ENCODE results near the gene SNTB2. TPM values are rescaled to one million over a fixed set of nuclear protein-coding genes. Genes with fewer than 3 reads are reported as not detected.

SNTB2 gene
- total and polyA plus RNA-seq, 2 of the 13 experiments (the other 11 are each of a cell fraction or from before 2014, with no cell fraction given), result 11.5 to 19.2 TPM

DNA sequence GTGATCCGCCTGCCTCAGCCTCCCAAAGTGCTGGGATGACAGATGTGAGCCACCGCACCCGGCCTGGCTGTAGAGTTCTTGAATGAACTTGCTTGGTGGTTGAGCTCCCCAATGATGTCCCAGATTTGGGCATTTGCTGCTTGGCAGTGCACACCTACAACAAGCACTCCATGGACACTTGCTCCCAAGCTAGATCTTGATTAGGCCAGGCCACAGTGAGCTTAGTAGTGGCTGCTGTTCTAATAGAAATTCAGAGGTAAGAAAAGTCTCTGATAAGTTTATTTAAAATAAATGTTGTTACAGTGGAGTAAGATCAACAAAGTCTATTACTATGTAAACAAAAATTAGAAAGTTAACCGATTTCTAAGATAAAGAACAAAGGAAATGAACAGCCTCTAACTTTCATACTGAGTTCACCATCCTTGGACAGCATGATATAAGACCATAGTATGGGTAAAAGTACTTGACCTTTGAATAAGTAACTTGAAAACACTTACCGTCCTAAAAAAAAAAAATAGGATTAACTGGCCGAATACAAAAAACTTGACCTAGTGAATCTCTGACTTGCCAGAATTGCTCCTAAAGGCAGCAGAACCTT lies 163.7 kb downstream of the SNTB2 start (continued):
- TF ChIP-seq, protein P1, sequence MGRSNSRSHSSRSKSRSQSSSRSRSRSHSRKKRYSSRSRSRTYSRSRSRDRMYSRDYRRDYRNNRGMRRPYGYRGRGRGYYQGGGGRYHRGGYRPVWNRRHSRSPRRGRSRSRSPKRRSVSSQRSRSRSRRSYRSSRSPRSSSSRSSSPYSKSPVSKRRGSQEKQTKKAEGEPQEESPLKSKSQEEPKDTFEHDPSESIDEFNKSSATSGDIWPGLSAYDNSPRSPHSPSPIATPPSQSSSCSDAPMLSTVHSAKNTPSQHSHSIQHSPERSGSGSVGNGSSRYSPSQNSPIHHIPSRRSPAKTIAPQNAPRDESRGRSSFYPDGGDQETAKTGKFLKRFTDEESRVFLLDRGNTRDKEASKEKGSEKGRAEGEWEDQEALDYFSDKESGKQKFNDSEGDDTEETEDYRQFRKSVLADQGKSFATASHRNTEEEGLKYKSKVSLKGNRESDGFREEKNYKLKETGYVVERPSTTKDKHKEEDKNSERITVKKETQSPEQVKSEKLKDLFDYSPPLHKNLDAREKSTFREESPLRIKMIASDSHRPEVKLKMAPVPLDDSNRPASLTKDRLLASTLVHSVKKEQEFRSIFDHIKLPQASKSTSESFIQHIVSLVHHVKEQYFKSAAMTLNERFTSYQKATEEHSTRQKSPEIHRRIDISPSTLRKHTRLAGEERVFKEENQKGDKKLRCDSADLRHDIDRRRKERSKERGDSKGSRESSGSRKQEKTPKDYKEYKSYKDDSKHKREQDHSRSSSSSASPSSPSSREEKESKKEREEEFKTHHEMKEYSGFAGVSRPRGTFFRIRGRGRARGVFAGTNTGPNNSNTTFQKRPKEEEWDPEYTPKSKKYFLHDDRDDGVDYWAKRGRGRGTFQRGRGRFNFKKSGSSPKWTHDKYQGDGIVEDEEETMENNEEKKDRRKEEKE (IDR thresholded peaks at IDR 0.05), result no peak
- TF ChIP-seq, protein P2, sequence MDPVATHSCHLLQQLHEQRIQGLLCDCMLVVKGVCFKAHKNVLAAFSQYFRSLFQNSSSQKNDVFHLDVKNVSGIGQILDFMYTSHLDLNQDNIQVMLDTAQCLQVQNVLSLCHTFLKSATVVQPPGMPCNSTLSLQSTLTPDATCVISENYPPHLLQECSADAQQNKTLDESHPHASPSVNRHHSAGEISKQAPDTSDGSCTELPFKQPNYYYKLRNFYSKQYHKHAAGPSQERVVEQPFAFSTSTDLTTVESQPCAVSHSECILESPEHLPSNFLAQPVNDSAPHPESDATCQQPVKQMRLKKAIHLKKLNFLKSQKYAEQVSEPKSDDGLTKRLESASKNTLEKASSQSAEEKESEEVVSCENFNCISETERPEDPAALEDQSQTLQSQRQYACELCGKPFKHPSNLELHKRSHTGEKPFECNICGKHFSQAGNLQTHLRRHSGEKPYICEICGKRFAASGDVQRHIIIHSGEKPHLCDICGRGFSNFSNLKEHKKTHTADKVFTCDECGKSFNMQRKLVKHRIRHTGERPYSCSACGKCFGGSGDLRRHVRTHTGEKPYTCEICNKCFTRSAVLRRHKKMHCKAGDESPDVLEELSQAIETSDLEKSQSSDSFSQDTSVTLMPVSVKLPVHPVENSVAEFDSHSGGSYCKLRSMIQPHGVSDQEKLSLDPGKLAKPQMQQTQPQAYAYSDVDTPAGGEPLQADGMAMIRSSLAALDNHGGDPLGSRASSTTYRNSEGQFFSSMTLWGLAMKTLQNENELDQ (CRISPR knock-in tag; IDR thresholded peaks at IDR 0.05; ENCODE audit: borderline replicate concordance), result no peak
- TF ChIP-seq KDM5A (IDR thresholded peaks at IDR 0.05; ENCODE audit: borderline replicate concordance, low read length), result no peak
- peak; percentile 72; the same call in 1 of the 2 replicates for TF ChIP-seq TCF7 (IDR thresholded peaks at IDR 0.05; ENCODE audit: low read depth)
- TF ChIP-seq SRF (IDR thresholded peaks at IDR 0.05; ENCODE audit: low read depth, low read length), result no peak
- no peak for TF ChIP-seq ZFAT (CRISPR knock-in tag; conservative IDR thresholded peaks at IDR 0.05)
- TF ChIP-seq ZNF674 (CRISPR knock-in tag; IDR thresholded peaks at IDR 0.05; ENCODE audit: low read depth), result no peak
- TF ChIP-seq, protein P3, sequence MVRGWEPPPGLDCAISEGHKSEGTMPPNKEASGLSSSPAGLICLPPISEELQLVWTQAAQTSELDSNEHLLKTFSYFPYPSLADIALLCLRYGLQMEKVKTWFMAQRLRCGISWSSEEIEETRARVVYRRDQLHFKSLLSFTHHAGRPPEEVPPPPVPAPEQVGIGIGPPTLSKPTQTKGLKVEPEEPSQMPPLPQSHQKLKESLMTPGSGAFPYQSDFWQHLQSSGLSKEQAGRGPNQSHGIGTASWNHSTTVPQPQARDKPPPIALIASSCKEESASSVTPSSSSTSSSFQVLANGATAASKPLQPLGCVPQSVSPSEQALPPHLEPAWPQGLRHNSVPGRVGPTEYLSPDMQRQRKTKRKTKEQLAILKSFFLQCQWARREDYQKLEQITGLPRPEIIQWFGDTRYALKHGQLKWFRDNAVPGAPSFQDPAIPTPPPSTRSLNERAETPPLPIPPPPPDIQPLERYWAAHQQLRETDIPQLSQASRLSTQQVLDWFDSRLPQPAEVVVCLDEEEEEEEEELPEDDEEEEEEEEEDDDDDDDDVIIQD (CRISPR knock-in tag; IDR thresholded peaks at IDR 0.05; ENCODE audit: low read depth), result no peak; the same call in 1 of the 2 replicates
- TF ChIP-seq NFYC (CRISPR knock-in tag; IDR thresholded peaks at IDR 0.05), result no peak
- TF ChIP-seq NONO (IDR thresholded peaks at IDR 0.05), result no peak
- TF ChIP-seq NONO (CRISPR knock-in tag; conservative IDR thresholded peaks at IDR 0.05), result no peak
- no peak for TF ChIP-seq PRPF4 (IDR thresholded peaks at IDR 0.05; ENCODE audit: low read depth, low read length, poor library complexity, severe bottlenecking)
- no peak for TF ChIP-seq SP2 (CRISPR knock-in tag; IDR thresholded peaks at IDR 0.05)
- TF ChIP-seq FOXA3 (CRISPR knock-in tag; IDR thresholded peaks at IDR 0.05), result 0 out of 2 replicates have a peak, but pooled peaks have one; percentile 39
- peak; percentile 45; the same call in 1 of the 2 replicates for TF ChIP-seq NKX3-1 (CRISPR knock-in tag; IDR thresholded peaks at IDR 0.05)
- TF ChIP-seq, protein P4, sequence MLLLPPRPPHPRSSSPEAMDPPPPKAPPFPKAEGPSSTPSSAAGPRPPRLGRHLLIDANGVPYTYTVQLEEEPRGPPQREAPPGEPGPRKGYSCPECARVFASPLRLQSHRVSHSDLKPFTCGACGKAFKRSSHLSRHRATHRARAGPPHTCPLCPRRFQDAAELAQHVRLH (CRISPR knock-in tag; IDR thresholded peaks at IDR 0.05; ENCODE audit: borderline replicate concordance, low read depth), result no peak
- no peak for TF ChIP-seq SIN3B (IDR thresholded peaks at IDR 0.05; ENCODE audit: low read length)
- no peak for TF ChIP-seq MAZ (IDR thresholded peaks at IDR 0.05; ENCODE audit: borderline replicate concordance, low read depth, low read length)
- no peak for TF ChIP-seq MAZ (CRISPR knock-in tag; IDR thresholded peaks at IDR 0.05; ENCODE audit: low read depth)
- no peak for TF ChIP-seq ZNF564 (CRISPR knock-in tag; IDR thresholded peaks at IDR 0.05)
- TF ChIP-seq, protein P5, sequence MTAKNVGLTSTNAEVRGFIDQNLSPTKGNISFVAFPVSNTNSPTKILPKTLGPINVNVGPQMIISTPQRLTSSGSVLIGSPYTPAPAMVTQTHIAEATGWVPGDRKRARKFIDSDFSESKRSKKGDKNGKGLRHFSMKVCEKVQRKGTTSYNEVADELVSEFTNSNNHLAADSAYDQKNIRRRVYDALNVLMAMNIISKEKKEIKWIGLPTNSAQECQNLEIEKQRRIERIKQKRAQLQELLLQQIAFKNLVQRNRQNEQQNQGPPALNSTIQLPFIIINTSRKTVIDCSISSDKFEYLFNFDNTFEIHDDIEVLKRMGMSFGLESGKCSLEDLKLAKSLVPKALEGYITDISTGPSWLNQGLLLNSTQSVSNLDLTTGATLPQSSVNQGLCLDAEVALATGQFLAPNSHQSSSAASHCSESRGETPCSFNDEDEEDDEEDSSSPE (CRISPR knock-in tag; IDR thresholded peaks at IDR 0.05), result no peak
- no peak for TF ChIP-seq KLF16 (CRISPR knock-in tag; IDR thresholded peaks at IDR 0.05)
- no peak for TF ChIP-seq CBX2 (IDR thresholded peaks at IDR 0.05; ENCODE audit: low read depth, low read length)
- TF ChIP-seq CBX2 (CRISPR knock-in tag; IDR thresholded peaks at IDR 0.05; ENCODE audit: low read depth), result no peak
